Measurements from ENCODE around the gene HTR7.

HTR7 gene

DNA sequence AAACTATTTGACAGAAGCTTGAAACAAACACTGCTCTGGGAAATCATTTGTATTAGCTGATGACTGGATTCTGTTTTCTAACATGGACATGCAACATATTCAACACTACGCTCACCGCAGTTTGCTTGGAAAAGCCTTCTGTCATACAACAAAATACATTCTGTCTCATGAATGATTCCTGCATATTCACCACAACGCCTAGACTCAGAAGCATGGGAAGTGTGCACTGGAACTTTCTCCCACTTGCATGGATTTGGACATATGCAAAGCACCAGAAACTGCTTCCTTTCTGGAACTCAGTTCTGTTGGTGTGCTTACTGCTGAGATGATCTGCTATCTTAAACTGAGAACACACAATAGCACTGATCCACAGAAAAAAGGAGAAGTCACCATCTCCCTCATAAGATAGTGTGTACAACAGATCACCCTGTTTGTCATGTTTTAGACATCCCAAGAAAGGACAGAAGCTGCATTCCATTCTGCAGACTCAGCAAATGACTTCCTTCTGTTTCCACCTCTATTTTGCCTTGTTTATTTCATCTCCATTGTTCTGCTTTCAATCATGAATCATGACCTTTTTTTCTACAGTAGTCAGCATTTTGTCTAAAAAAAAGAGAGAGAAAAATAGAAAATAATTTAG is 115.8 kb downstream of the HTR7 start:
- no peak overlapping the region for H3K4me3 Mint-ChIP-seq
- no peak overlapping the region for H3K27ac Mint-ChIP-seq (ENCODE audit: low read depth)
- DNase-seq (ENCODE audit: low spot score in 2 of 2): no peak
- no peaks in the 10 kb centered on the region for H3K36me3 Mint-ChIP-seq (ENCODE audit: insufficient read depth)
- H3K27me3 Mint-ChIP-seq: peaks cover 16% of the 10 kb centered on the region
- H3K4me1 Mint-ChIP-seq: no peaks in the 10 kb centered on the region
- no peaks in the 10 kb centered on the region for H3K9me3 Mint-ChIP-seq
- no peak for ATAC-seq (replicated peaks; ENCODE audit: extremely low read depth, poor library complexity, severe bottlenecking)

DNA sequence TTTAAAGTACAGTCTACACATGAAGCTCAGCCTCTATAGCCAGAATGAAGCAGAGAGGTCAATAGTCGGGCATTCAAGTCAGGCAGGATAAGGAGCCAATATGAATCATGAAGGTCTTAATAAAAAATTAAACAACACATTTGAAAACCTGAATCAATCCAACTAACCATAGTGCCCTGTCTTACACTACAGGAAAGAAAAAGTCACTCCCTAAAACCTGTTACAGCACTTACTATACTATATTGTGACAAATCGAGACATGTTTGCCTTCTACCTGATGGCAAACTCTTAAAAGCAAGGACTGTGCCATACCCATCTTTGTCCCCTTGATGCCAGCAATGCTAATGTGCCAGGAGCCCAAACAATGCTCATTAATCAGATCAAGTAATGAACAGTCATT is 117.6 kb downstream of the HTR7 start:
- Mint-ChIP-seq H3K36me3 (ENCODE audit: insufficient read depth) (no peaks in the 10 kb centered on the region), H3K27ac (ENCODE audit: low read depth) (no peak overlapping the region), H3K27me3 (peaks cover 16% of the 10 kb centered on the region), H3K4me1 (no peaks in the 10 kb centered on the region), H3K9me3 (no peaks in the 10 kb centered on the region), H3K4me3 (no peak overlapping the region)
- ATAC-seq (replicated peaks; ENCODE audit: extremely low read depth, poor library complexity, severe bottlenecking): no peak
- no peak for DNase-seq (ENCODE audit: low spot score in 2 of 2)

DNA sequence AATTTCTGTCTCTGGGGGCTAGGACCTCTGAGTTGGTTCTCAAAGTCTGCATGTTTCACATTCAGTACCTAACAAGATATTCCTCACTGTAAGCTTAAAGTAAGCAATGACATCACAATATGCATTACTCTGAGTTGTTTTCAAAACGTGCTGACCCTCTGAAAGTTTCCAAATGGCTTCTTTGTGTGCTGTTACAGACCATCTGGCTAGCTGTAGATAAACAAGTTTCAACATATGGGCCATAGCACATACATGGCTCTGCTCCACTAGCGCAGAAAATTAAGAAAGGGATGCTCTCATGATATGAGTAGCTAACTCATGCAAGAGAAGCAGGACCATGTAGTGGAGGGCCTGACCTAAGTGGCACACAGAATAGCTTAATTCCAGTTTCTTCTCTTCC is 119.0 kb downstream of the HTR7 start:
- no peak for ATAC-seq (replicated peaks; ENCODE audit: extremely low read depth, poor library complexity, severe bottlenecking)
- Mint-ChIP-seq H3K9me3 (no peaks in the 10 kb centered on the region), H3K4me3 (no peak overlapping the region), H3K27me3 (peaks cover 12% of the 10 kb centered on the region), H3K36me3 (ENCODE audit: insufficient read depth) (no peaks in the 10 kb centered on the region), H3K27ac (ENCODE audit: low read depth) (no peak overlapping the region), H3K4me1 (no peaks in the 10 kb centered on the region)
- DNase-seq (ENCODE audit: low spot score in 2 of 2): no peak

DNA sequence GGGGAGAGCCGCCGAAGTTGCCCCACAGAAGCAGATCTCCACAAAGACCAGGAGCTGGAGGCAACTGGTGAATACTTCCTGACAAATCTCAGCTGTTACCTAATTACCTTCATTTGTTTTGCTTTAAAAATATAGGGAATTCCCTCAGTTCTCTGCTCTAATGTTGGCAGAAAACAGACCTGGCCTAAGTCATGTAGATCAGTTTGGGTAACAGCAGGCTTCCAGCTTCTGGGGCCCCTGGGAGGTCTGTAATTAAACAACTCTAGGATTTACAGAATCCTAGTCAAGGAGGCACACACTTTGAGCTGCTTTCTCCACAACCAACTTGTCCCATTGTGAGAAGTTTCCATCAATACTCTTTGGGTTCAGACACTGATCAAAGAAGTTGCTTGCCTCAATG is 123.4 kb downstream of the HTR7 start:
- no peak overlapping the region for H3K4me3 Mint-ChIP-seq
- H3K27me3 Mint-ChIP-seq: no peaks in the 10 kb centered on the region
- no peak overlapping the region for H3K27ac Mint-ChIP-seq (ENCODE audit: low read depth)
- DNase-seq (ENCODE audit: low spot score in 2 of 2) (no peak), ATAC-seq (replicated peaks; ENCODE audit: extremely low read depth, poor library complexity, severe bottlenecking) (no peak)
- H3K36me3 Mint-ChIP-seq (ENCODE audit: insufficient read depth): no peaks in the 10 kb centered on the region
- H3K9me3 Mint-ChIP-seq: no peaks in the 10 kb centered on the region
- H3K4me1 Mint-ChIP-seq: no peaks in the 10 kb centered on the region

DNA sequence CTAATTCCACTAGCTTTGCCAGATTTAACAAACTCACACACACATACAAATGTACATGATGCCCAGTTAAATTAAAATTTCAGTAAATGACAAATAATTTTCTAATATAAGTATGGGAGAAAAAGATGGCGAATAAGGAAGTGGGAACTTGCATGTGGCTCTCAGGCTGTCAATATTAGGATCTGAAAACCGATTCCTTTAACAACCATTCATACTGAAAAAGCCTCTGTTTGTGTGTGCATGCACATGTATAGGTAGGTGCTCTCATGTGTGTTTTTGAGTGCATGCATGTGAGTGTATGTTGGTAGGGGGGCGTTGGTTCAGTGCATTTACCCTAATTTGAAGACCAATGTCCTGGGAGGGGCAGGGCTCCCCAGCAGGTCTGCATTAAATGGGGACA is 125.3 kb downstream of the HTR7 start:
- Mint-ChIP-seq H3K4me1 (no peaks in the 10 kb centered on the region), H3K36me3 (ENCODE audit: insufficient read depth) (peaks cover 1% of the 10 kb centered on the region), H3K4me3 (no peak overlapping the region), H3K9me3 (no peaks in the 10 kb centered on the region), H3K27me3 (peaks cover 11% of the 10 kb centered on the region), H3K27ac (ENCODE audit: low read depth) (no peak overlapping the region)
- no peak for ATAC-seq (replicated peaks; ENCODE audit: extremely low read depth, poor library complexity, severe bottlenecking)
- DNase-seq (ENCODE audit: low spot score in 2 of 2): no peak

DNA sequence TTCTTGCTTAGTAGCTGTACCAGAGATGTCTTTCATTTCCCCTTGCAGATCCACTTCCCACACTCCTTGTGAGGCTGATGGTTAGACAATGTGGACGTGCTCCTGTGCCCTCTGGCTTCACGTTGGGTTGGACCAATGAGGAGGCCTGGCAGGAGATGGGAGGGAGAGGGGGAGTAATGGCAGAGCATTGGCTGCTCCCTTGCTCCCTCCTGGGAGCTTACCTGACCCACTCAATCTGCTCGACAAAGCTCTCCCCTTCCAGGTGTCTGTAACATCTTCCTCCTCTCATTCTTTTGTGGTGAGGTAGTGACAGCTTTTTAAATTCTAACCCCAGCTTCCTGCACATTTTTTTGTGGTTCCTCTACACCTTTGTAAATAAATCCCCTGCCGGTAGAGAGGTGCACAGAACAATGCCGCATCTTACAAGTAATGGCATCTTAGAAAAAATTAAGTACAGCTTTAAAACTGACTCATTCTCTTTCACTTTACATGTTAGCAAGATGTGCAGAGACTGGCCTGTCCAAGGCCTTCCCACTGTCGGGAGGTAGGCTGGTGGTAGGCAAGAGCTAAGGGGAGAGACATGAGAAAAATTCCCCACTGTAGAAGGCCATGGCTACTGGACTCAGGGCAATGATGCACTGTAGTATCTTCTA is 134.3 kb downstream of the HTR7 start:
- ATAC-seq (replicated peaks; ENCODE audit: extremely low read depth, poor library complexity, severe bottlenecking) (no peak), DNase-seq (ENCODE audit: low spot score in 2 of 2) (no peak)
- H3K9me3 Mint-ChIP-seq: no peaks in the 10 kb centered on the region
- peaks cover 7% of the 10 kb centered on the region for H3K4me1 Mint-ChIP-seq
- peaks cover 5% of the 10 kb centered on the region for H3K27me3 Mint-ChIP-seq
- H3K4me3 Mint-ChIP-seq: no peak overlapping the region
- no peaks in the 10 kb centered on the region for H3K36me3 Mint-ChIP-seq (ENCODE audit: insufficient read depth)
- H3K27ac Mint-ChIP-seq (ENCODE audit: low read depth): peak overlapping the region; percentile 19

DNA sequence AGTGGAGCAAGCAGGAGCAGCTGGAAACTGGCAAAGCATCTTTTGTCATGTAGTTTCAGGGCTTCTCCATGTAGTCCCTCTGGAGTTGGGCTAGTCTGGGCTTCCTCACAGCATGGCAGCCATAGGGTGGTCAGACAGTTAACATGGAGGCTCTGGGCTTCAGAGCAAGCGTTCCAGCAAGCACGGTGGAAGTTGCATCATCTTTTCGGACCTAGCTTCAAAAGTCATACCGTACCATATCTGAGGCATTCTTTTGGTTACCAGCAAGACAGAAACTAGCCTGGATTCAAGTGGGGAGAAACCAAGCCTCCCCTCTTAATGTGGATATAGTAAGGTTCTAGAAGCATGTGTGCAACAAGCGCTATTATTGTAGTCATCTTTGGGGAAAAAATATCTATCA is 135.0 kb downstream of the HTR7 start:
- no peak for ATAC-seq (replicated peaks; ENCODE audit: extremely low read depth, poor library complexity, severe bottlenecking)
- Mint-ChIP-seq H3K4me3 (no peak overlapping the region), H3K36me3 (ENCODE audit: insufficient read depth) (no peaks in the 10 kb centered on the region), H3K4me1 (peaks cover 7% of the 10 kb centered on the region), H3K27ac (ENCODE audit: low read depth) (no peak overlapping the region), H3K27me3 (no peaks in the 10 kb centered on the region), H3K9me3 (no peaks in the 10 kb centered on the region)
- no peak for DNase-seq (ENCODE audit: low spot score in 2 of 2)

DNA sequence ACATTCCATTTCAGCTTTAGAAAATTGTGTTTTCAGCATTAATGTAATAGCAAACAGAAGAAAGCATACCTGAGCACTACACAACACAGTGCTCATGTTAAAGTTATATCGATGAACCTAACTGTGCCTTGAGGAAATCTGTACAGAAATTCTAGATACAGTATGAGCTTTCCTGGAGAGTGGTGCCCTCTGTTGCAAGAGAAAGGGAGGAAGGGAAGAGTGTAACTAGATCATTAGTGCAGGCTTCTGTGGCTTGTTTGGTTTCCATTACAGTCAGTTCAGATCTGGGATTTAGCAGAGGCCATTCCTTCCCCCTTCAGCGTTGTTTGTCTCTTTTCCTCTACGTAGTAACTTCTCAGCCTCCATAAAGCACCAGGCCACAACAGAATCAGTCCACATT is 139.7 kb downstream of the HTR7 start:
- Mint-ChIP-seq H3K4me3 (no peak overlapping the region), H3K36me3 (ENCODE audit: insufficient read depth) (no peaks in the 10 kb centered on the region), H3K27me3 (peaks cover 9% of the 10 kb centered on the region), H3K9me3 (no peaks in the 10 kb centered on the region), H3K4me1 (no peaks in the 10 kb centered on the region), H3K27ac (ENCODE audit: low read depth) (no peak overlapping the region)
- DNase-seq (ENCODE audit: low spot score in 2 of 2) (no peak), ATAC-seq (replicated peaks; ENCODE audit: extremely low read depth, poor library complexity, severe bottlenecking) (no peak)

DNA sequence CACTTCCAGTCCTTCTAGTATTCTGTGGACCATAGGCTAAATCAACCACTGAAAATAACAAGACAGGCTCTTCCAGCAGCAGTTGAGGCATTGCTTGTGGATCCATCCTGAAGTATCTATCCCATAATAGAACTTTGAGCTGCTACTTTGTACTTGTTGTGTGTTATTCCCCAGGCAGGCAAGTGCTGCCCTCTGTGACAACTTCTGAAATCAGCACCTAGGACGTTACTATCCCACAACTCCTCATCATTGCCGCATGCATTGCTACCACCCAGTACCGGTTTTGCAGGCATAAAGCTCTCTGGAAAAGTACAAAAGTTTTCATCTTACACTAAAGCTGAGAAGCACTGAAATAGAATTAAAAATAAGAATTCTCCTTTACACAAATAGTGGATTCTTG is 145.3 kb downstream of the HTR7 start:
- Mint-ChIP-seq H3K9me3 (no peaks in the 10 kb centered on the region), H3K27me3 (peaks cover 15% of the 10 kb centered on the region), H3K4me1 (no peaks in the 10 kb centered on the region), H3K36me3 (ENCODE audit: insufficient read depth) (no peaks in the 10 kb centered on the region), H3K4me3 (no peak overlapping the region), H3K27ac (ENCODE audit: low read depth) (no peak overlapping the region)
- DNase-seq (ENCODE audit: low spot score in 2 of 2) (no peak), ATAC-seq (replicated peaks; ENCODE audit: extremely low read depth, poor library complexity, severe bottlenecking) (no peak)

DNA sequence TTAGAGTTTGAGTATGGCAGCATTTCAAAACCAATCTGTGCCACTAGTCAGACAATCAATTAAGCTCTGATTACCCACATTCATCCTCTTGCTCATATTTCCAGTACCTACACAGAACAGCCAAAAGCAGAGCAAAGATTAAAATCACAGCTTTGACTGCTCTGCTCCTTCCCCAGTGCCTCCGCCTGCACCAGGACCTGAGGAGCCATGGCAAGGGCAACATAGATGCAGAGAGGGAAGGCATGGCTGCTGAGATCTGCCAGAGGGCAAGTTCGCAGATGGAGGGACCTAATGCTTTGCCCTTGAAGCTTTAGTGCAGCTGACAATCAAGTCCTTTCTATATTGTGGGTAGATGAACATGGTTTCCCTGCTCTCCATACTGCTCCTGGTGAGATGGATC is 148.1 kb downstream of the HTR7 start:
- peaks cover 16% of the 10 kb centered on the region for H3K27me3 Mint-ChIP-seq
- H3K36me3 Mint-ChIP-seq (ENCODE audit: insufficient read depth): no peaks in the 10 kb centered on the region
- no peak overlapping the region for H3K27ac Mint-ChIP-seq (ENCODE audit: low read depth)
- ATAC-seq (replicated peaks; ENCODE audit: extremely low read depth, poor library complexity, severe bottlenecking): no peak
- H3K4me3 Mint-ChIP-seq: no peak overlapping the region
- DNase-seq (ENCODE audit: low spot score in 2 of 2): no peak
- H3K9me3 Mint-ChIP-seq: no peaks in the 10 kb centered on the region
- H3K4me1 Mint-ChIP-seq: no peaks in the 10 kb centered on the region

DNA sequence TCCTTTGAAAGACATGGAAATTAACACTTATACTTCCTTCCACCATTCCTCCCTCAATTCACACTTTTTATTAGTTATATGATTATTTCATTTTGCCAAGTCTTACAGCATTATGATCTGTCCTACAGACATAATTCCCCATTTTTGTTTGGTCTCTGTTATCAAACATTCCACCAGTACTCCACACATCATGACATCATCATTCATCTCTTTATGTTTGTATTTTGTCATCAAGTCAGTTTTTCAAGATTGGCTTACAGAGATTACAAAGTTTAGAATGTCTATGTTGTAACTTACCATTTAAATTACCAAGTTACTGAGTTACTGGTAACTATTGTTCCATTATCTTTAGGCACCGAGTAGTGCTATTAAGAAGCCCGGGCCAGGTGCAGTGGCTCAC is 150.2 kb downstream of the HTR7 start:
- no peaks in the 10 kb centered on the region for H3K36me3 Mint-ChIP-seq (ENCODE audit: insufficient read depth)
- DNase-seq (ENCODE audit: low spot score in 2 of 2) (no peak), ATAC-seq (replicated peaks; ENCODE audit: extremely low read depth, poor library complexity, severe bottlenecking) (no peak)
- H3K4me3 Mint-ChIP-seq: no peak overlapping the region
- H3K27ac Mint-ChIP-seq (ENCODE audit: low read depth): no peak overlapping the region
- peaks cover 16% of the 10 kb centered on the region for H3K27me3 Mint-ChIP-seq
- H3K4me1 Mint-ChIP-seq: no peaks in the 10 kb centered on the region
- H3K9me3 Mint-ChIP-seq: no peaks in the 10 kb centered on the region

DNA sequence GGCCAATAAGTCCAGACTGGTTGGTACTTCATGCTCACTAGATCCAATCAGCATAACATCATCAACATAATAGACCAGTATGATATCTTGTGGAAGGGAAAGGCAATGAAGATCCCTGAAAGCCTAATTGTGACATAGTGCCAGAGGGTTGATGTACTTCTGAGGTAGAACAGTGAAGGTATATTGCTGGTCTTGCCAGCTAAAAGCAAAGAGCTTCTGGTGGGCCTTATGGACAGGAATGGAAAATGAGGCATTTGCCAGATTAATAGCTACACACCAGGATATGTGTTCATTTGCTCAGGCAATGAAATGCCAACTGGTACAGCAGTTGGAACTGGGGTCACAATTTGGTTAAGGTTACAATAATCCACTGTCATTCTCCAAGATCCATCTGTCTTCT is 156.4 kb downstream of the HTR7 start:
- H3K27ac Mint-ChIP-seq (ENCODE audit: low read depth): no peak overlapping the region
- no peak overlapping the region for H3K4me3 Mint-ChIP-seq
- no peaks in the 10 kb centered on the region for H3K36me3 Mint-ChIP-seq (ENCODE audit: insufficient read depth)
- H3K9me3 Mint-ChIP-seq: no peaks in the 10 kb centered on the region
- peaks cover 14% of the 10 kb centered on the region for H3K27me3 Mint-ChIP-seq
- no peaks in the 10 kb centered on the region for H3K4me1 Mint-ChIP-seq
- DNase-seq (ENCODE audit: low spot score in 2 of 2) (no peak), ATAC-seq (replicated peaks; ENCODE audit: extremely low read depth, poor library complexity, severe bottlenecking) (no peak)

DNA sequence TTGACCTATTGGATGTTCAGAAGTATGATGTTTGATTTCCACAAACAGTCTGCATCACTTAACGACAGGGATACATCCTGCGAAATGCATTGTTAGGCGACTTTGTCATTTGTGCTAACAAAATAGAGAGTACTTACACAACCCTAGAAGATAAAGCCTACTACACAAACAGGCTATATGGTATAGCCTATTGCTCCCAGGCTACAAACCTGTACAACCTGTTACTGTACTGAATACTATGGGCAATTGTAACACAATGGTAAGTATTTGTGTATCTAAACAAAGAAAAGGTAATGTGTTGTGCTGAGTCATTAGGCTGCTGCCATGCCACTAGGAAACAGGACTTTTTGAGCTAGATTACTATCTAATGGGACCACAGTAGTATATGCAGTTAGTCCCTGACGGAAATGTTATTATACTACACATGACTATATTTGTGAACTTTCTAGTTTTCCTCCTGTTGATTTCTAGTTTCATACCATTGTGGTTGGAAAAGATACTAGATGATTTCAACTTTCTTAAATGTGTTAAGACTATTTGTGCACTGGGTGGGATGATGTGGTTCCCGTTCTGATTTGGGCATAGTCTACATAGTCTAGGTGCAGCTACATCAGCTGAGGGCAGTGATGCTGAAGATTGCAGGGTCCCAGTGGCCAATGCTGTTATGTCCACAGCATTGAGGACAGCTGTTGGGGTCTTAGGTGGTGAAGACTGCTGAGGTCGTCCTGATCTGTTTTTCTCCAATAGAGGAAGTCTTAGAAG is 161.7 kb downstream of the HTR7 start:
- Mint-ChIP-seq H3K9me3 (peaks cover 11% of the 10 kb centered on the region), H3K27me3 (peaks cover 18% of the 10 kb centered on the region), H3K36me3 (ENCODE audit: insufficient read depth) (no peaks in the 10 kb centered on the region), H3K27ac (ENCODE audit: low read depth) (no peak overlapping the region), H3K4me1 (no peaks in the 10 kb centered on the region), H3K4me3 (no peak overlapping the region)
- ATAC-seq (replicated peaks; ENCODE audit: extremely low read depth, poor library complexity, severe bottlenecking) (no peak), DNase-seq (ENCODE audit: low spot score in 2 of 2) (no peak)
